Measurements from ENCODE around the gene SARNP. TPM values are rescaled to one million over a fixed set of nuclear protein-coding genes. Genes with fewer than 3 reads are reported as not detected.

The SARNP gene
- total RNA-seq, 1 donor from 2014 or later: 75.9 TPM

GRCh38 chr12:55713721-55714120, 103.8 kb downstream of the SARNP start:
- H3K4me3 Mint-ChIP-seq: peak overlapping the region; percentile 32
- H3K27me3 Mint-ChIP-seq: peaks cover 56% of the 10 kb centered on the region
- no peaks in the 10 kb centered on the region for H3K36me3 Mint-ChIP-seq
- no peak for DNase-seq (ENCODE audit: extremely low spot score, unreplicated experiment)
- peaks cover 31% of the 10 kb centered on the region for H3K4me1 Mint-ChIP-seq (ENCODE audit: unreplicated experiment)
- H3K27ac Mint-ChIP-seq: no peak overlapping the region
- H3K9me3 Mint-ChIP-seq: no peaks in the 10 kb centered on the region
- TF ChIP-seq, protein P1, sequence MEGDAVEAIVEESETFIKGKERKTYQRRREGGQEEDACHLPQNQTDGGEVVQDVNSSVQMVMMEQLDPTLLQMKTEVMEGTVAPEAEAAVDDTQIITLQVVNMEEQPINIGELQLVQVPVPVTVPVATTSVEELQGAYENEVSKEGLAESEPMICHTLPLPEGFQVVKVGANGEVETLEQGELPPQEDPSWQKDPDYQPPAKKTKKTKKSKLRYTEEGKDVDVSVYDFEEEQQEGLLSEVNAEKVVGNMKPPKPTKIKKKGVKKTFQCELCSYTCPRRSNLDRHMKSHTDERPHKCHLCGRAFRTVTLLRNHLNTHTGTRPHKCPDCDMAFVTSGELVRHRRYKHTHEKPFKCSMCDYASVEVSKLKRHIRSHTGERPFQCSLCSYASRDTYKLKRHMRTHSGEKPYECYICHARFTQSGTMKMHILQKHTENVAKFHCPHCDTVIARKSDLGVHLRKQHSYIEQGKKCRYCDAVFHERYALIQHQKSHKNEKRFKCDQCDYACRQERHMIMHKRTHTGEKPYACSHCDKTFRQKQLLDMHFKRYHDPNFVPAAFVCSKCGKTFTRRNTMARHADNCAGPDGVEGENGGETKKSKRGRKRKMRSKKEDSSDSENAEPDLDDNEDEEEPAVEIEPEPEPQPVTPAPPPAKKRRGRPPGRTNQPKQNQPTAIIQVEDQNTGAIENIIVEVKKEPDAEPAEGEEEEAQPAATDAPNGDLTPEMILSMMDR (conservative IDR thresholded peaks at IDR 0.05): no peak

- H3K36me3 Mint-ChIP-seq: no peaks in the 10 kb centered on the region
- H3K4me3 Mint-ChIP-seq: no peak overlapping the region
- peaks cover 30% of the 10 kb centered on the region for H3K4me1 Mint-ChIP-seq (ENCODE audit: unreplicated experiment)
- TF ChIP-seq, protein P1 (conservative IDR thresholded peaks at IDR 0.05): no peak
- no peak for DNase-seq (ENCODE audit: extremely low spot score, unreplicated experiment)
- H3K9me3 Mint-ChIP-seq: no peaks in the 10 kb centered on the region
- H3K27me3 Mint-ChIP-seq: peaks cover 65% of the 10 kb centered on the region
- H3K27ac Mint-ChIP-seq: no peak overlapping the region
These were observed 104.7 kb downstream of the SARNP start for GRCh38 chr12:55712700-55713415.

DNA sequence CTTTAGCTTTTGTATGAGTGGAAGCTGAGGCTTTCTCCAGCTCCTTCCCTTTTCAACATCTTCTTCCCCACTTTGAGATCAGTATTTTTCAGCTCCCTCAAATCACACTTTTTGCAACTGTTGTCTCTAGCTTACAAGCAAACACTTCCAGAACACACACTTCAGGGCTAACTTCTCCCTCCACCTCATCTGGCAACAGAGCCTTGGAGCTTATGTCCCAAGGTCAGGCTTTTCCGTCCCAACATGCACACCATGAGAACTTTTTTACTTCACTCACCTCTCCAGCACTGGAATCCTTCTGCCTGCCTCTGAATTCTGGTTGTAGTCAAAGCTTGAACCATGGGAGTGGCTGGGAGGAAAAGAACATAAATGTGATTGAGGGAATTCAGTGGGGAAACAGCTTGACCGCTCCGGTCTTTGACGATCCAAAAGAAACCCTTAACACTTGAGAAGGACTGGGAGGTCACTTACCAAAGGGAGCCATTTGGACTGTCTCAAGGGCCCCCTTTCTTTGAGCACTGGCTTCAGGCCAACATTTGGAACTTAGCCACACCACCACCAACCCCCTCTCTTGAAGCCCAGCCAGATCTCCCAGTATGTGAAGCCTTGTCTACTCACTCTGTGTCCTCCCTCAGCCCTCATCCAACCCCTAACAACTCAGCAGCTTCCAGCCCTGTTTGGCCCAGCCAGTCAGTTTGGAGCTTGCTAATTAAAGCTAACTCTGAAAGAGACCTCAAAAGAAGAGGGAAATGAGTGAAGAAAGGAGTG, 105.6 kb downstream of the SARNP start:
- peaks cover 25% of the 10 kb centered on the region for H3K4me1 Mint-ChIP-seq (ENCODE audit: unreplicated experiment)
- no peak for DNase-seq (ENCODE audit: extremely low spot score, unreplicated experiment)
- H3K27me3 Mint-ChIP-seq: peaks cover 71% of the 10 kb centered on the region
- H3K4me3 Mint-ChIP-seq: no peak overlapping the region
- no peak overlapping the region for H3K27ac Mint-ChIP-seq
- H3K36me3 Mint-ChIP-seq: no peaks in the 10 kb centered on the region
- no peaks in the 10 kb centered on the region for H3K9me3 Mint-ChIP-seq
- TF ChIP-seq, protein P1 (conservative IDR thresholded peaks at IDR 0.05): no peak

- TF ChIP-seq, protein P1 (conservative IDR thresholded peaks at IDR 0.05): no peak
- Mint-ChIP-seq H3K4me1 (ENCODE audit: unreplicated experiment) (peaks cover 20% of the 10 kb centered on the region), H3K36me3 (no peaks in the 10 kb centered on the region), H3K27me3 (peaks cover 87% of the 10 kb centered on the region), H3K9me3 (no peaks in the 10 kb centered on the region), H3K27ac (no peak overlapping the region), H3K4me3 (peak overlapping the region; percentile 88)
- DNase-seq (ENCODE audit: extremely low spot score, unreplicated experiment): no peak
These were observed 108.8 kb downstream of the SARNP start for GRCh38 chr12:55708695-55709233.

DNA sequence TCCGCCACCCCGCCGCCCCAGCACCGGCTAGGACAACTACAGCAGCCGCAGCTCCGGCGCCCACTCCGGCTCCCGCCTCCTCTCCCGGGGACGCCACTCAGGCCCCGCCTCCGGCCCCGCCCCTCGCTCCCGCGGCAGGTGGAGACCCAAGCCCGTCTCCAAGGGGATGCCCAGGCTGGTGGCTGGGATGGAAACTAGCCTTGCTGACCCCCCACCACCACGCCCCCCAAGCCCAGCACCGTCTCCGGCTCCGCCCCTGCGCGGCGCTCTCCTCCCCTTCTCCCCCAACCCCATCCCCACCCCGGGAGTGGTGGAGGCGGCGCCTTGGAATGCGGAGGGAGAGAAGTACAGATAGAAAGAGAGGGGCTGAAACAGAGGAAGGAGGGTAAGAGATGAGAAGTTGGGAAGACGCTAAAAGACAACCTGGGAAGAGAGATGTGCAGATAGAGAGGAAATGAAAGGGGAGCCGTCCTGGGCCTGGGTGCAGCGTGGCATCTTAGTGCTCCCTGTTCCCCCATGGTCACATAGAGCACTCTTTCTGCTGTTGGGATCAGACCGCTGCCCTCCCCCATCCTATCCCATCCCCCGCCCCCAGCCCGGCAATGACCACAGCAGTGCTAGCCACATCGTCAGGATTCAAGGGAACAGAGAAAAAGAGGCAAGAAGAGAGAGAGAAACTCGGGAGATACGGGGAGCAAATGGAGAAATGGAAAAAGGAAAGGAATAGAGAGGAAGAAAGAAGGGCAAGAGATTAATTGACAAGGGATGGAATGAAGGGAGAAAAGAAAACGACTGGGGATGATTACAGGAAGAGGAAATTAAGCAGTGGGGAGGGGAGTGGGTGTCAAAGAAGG, 109.5 kb downstream of the SARNP start, which contains the start of gene ITGA7:
Gene ITGA7, minus strand, starts transcription at position 64 of the 854 bp plus-strand sequence. CDS start 222 bp downstream, outside the sequence.
- peaks cover 84% of the 10 kb centered on the region for H3K27me3 Mint-ChIP-seq
- peak within 1 kb of the TSS; percentile 88 for H3K4me3 Mint-ChIP-seq
- no peaks in the 10 kb centered on the region for H3K36me3 Mint-ChIP-seq
- TF ChIP-seq, protein P1 (conservative IDR thresholded peaks at IDR 0.05): no peak
- no peaks in the 10 kb centered on the region for H3K9me3 Mint-ChIP-seq
- H3K27ac Mint-ChIP-seq: peak within 1 kb of the TSS; percentile 33
- peak; percentile 80 for DNase-seq (ENCODE audit: extremely low spot score, unreplicated experiment)
- peaks cover 20% of the 10 kb centered on the region for H3K4me1 Mint-ChIP-seq (ENCODE audit: unreplicated experiment)
